SK-N-MC (cell line): ENCODE results near the gene TEAD2.

Experiments
- EZH2 ChIP-seq: fragments of 200-600 bp; sonication (generic); IDR thresholded peaks from one replicate; pipeline ENCODE4 v1.6.1; 2017; ENCODE audit warnings: antibody characterized with exemption
- POLR2AphosphoS5 ChIP-seq: IDR thresholded peaks from 2 replicates; pipeline ENCODE4 v1.6.1; 2012; ENCODE audit warnings: mild to moderate bottlenecking, low read depth, low read length, borderline replicate concordance

DNA sequence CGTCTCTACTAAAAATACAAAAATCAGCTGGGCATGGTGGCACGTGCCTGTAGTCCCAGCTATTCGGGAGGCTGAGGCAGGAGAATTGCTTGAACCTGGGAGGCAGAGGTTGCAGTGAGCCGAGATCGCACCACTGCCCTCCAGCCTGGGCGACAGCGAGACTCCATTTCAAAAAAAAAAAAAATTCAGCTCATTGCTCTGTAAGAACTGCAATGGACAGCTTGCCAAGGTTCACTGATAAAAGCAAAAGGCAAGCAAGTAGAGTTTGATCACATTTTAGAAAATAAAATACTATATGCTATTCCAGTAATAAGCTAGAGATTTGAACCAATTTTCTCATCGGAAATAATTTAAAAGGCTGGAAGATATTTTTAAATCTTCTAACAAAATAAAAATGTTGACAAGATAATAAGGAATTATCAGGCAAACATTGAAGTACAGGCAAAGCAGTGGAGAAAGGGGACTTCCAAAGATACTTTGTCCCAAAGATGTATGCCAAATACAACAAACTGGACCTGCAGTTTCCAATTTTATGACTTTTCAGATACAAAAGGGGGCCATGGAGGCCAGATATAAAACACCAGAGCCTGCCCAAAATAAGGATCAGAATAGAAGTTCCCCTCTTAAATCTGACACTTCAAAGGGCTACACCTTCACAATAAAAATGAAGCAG is 66.9 kb downstream of the TEAD2 start:
- TF ChIP-seq EZH2 (no peak), POLR2AphosphoS5 (no peak)
